DND-41 (cell line): Measurements from ENCODE around the gene THSD4.

Source experiments
- ATAC-seq: fragments of 200-7000 bp; cut with Tn5 transposase; 3 replicates; pipeline ENCODE4 v1.9.1; 2021; ENCODE audit warnings: low read depth; ENCODE audit not compliant: insufficient read depth
- DNase-seq: peaks from one replicate; pipeline ENCODE4 v3.0.0-alpha.2; 2020
- H2AFZ ChIP-seq: 2 replicates; pipeline ENCODE4 v1.6.0; 2012; ENCODE audit warnings: low read depth, low read length
- H3K27ac ChIP-seq: 2 replicates; pipeline ENCODE4 v1.5.1; 2012; ENCODE audit warnings: low read length, inconsistent platforms
- H3K27me3 ChIP-seq: fragments of 200-600 bp; sonication (generic); 2 replicates; pipeline ENCODE4 v1.6.0; 2012; ENCODE audit warnings: low read length, mild to moderate bottlenecking, inconsistent platforms; ENCODE audit not compliant: insufficient read depth, poor library complexity
- H3K36me3 ChIP-seq: 2 replicates; pipeline ENCODE4 v1.5.1; 2012; ENCODE audit warnings: low read length, inconsistent platforms; ENCODE audit not compliant: insufficient read depth
- H3K4me1 ChIP-seq: 2 replicates; pipeline ENCODE4 v1.5.1; 2012; ENCODE audit warnings: mild to moderate bottlenecking, low read length; ENCODE audit not compliant: insufficient read depth
- H3K4me2 ChIP-seq: 2 replicates; pipeline ENCODE4 v1.6.0; 2012; ENCODE audit warnings: mild to moderate bottlenecking, moderate library complexity, low read length, inconsistent platforms; ENCODE audit not compliant: insufficient read depth
- H3K4me3 ChIP-seq, 2 experiments: fragments of 200-600 bp in 1 of 2; shearing (Covaris generic) in 1 of 2; 2 replicates each; pipeline ENCODE4 v1.5.1; 2012 to 2016; ENCODE audit warnings: inconsistent platforms in 2 of 2, low read length in 2 of 2, mild to moderate bottlenecking in 2 of 2, low read depth in 1 of 2, moderate library complexity in 1 of 2
- H3K79me2 ChIP-seq: 2 replicates; pipeline ENCODE4 v1.6.0; 2012; ENCODE audit warnings: low read length, inconsistent platforms; ENCODE audit not compliant: insufficient read depth
- H3K9ac ChIP-seq: 2 replicates; pipeline ENCODE4 v1.6.0; 2012; ENCODE audit warnings: low read depth, mild to moderate bottlenecking, inconsistent platforms, low read length, moderate library complexity
- H3K9me3 ChIP-seq: 2 replicates; pipeline ENCODE4 v1.5.1; 2012; ENCODE audit warnings: low read length, moderate library complexity, mild to moderate bottlenecking, inconsistent platforms; ENCODE audit not compliant: insufficient read depth, severe bottlenecking
- H4K20me1 ChIP-seq: 2 replicates; pipeline ENCODE4 v1.6.0; 2012; ENCODE audit warnings: low read length; ENCODE audit not compliant: insufficient read depth
- EZH2 ChIP-seq: IDR thresholded peaks from 3 replicates; pipeline ENCODE4 v1.6.1; 2012; ENCODE audit warnings: borderline replicate concordance, low read depth, mild to moderate bottlenecking, moderate library complexity, low read length, inconsistent platforms; ENCODE audit not compliant: severe bottlenecking
- TF ChIP-seq, protein P1 (sequence below): IDR thresholded peaks from 2 replicates; pipeline ENCODE4 v1.5.1; 2012; ENCODE audit warnings: borderline replicate concordance, low read length, moderate library complexity, mild to moderate bottlenecking; ENCODE audit not compliant: poor library complexity, severe bottlenecking; ENCODE audit errors: extremely low read depth

Gene THSD4

DNA sequence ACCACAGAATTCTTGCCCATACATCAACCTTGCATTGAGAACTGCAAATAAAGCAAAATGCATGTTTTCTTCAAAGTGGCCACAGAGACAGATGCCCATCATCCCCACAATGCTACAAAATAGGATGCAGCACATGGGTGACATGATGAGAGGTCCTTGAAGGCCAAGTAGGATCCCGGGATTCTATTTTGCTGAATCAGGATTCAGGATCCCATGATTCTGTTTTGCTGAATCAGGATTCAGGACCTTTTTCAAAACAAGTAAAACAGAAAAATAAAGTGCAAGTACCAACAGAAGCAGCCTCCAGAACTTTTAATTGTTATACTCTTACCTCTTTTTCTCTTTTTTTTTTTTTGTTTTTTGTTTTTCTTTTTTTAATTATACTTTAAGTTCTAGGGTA, 453.0 kb downstream of the THSD4 start:
- Histone ChIP-seq H4K20me1 (no peaks in the 10 kb centered on the region), H3K9me3 (no peaks in the 10 kb centered on the region), H3K27me3 (peaks cover 4% of the 10 kb centered on the region), H3K27ac (no peak overlapping the region), H3K9ac (no peak overlapping the region), H3K79me2 (no peaks in the 10 kb centered on the region), H2AFZ (no peak overlapping the region), H3K4me2 (no peak overlapping the region), H3K4me3 (no peak overlapping the region), H3K36me3 (no peaks in the 10 kb centered on the region), H3K4me1 (no peaks in the 10 kb centered on the region)
- ATAC-seq: no peak
- DNase-seq: no peak
- TF ChIP-seq EZH2: no peak
- TF ChIP-seq, protein P1, sequence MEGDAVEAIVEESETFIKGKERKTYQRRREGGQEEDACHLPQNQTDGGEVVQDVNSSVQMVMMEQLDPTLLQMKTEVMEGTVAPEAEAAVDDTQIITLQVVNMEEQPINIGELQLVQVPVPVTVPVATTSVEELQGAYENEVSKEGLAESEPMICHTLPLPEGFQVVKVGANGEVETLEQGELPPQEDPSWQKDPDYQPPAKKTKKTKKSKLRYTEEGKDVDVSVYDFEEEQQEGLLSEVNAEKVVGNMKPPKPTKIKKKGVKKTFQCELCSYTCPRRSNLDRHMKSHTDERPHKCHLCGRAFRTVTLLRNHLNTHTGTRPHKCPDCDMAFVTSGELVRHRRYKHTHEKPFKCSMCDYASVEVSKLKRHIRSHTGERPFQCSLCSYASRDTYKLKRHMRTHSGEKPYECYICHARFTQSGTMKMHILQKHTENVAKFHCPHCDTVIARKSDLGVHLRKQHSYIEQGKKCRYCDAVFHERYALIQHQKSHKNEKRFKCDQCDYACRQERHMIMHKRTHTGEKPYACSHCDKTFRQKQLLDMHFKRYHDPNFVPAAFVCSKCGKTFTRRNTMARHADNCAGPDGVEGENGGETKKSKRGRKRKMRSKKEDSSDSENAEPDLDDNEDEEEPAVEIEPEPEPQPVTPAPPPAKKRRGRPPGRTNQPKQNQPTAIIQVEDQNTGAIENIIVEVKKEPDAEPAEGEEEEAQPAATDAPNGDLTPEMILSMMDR: no peak

DNA sequence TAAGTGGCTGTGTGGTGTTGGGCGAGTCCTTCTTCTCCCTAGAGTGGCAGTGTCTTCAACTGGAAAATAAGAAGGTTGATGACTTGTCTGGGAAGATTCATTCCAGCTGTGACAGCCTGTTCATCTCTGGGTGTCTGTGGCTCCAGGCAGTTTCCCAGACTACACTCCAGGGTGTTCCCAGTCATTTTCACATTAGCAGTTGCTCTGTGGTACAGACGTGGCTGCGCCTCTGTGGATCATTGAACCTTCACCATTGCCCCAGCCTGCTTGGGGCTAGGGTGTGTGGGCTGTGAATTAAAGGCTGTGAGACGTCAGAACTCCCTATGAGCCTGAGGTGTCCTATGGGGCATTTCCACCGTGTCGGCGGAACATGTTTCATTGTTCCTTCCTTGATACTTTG, 455.5 kb downstream of the THSD4 start:
- Histone ChIP-seq H4K20me1 (no peaks in the 10 kb centered on the region), H3K79me2 (no peaks in the 10 kb centered on the region), H3K4me2 (no peak overlapping the region), H3K27ac (no peak overlapping the region), H3K4me1 (no peaks in the 10 kb centered on the region), H3K4me3 (no peak overlapping the region), H3K27me3 (peaks cover 4% of the 10 kb centered on the region), H3K36me3 (no peaks in the 10 kb centered on the region), H3K9ac (no peak overlapping the region), H3K9me3 (no peaks in the 10 kb centered on the region), H2AFZ (no peak overlapping the region)
- no peak for DNase-seq
- TF ChIP-seq, protein P1: no peak
- TF ChIP-seq EZH2: no peak
- ATAC-seq: no peak

DNA sequence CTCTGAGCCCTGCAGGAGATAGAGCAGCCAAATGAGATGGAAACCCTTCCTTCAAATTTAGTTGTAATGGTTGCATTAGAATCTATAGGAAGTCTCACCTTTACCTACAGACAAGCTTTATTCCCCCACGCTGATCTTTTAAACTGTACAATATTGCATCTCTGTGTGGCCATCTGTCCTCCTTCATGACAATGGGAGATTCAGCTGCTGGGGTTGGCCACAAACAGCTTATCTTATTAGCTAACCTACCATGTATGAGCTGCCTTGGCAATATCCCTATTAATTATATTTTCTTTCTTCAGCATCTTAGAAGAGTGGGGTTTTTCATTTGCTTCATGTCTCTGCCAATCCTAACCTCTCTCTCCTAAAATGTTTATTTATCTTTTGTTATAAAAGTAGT, 456.4 kb downstream of the THSD4 start:
- H3K9ac ChIP-seq: no peak overlapping the region
- H3K4me3 ChIP-seq: no peak overlapping the region
- no peak overlapping the region for H3K27ac ChIP-seq
- TF ChIP-seq EZH2: no peak
- TF ChIP-seq, protein P1: no peak
- no peak overlapping the region for H2AFZ ChIP-seq
- no peak overlapping the region for H3K4me2 ChIP-seq
- no peaks in the 10 kb centered on the region for H3K4me1 ChIP-seq
- H3K27me3 ChIP-seq: peaks cover 4% of the 10 kb centered on the region
- H3K79me2 ChIP-seq: no peaks in the 10 kb centered on the region
- DNase-seq (no peak), ATAC-seq (no peak)
- H4K20me1 ChIP-seq: no peaks in the 10 kb centered on the region
- H3K36me3 ChIP-seq: no peaks in the 10 kb centered on the region
- H3K9me3 ChIP-seq: no peaks in the 10 kb centered on the region

DNA sequence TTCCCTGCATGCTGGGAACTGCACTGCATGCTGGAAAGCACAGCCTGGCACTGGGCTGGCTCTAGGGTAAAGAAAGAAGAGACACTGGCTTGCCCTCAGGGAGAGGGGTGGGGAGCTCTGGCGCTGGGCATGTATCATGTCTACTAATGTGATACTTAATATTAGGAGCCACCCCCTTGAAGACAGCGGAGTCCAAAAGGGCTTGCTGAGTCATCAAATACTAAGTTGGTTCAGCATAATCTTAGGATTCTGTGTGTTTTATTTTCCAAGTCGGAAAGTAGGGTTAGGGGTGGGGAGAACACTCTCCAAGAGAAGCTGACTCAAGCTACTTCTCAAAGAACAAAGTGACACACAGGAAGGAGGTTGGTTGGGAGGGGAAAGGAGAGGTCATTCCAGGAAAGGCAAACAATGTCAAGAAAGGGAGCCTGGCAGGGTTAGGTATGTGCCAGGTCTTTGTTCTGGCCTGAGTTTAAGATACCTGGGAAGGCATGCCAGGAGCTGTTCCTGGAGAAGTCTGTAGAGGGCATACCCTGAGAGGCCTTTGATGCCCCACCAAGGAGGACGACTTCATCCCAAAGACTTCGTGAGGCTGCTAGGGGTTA, 457.3 kb downstream of the THSD4 start:
- H3K27ac ChIP-seq: no peak overlapping the region
- H3K4me2 ChIP-seq: no peak overlapping the region
- H3K9ac ChIP-seq: no peak overlapping the region
- no peaks in the 10 kb centered on the region for H3K4me1 ChIP-seq
- TF ChIP-seq EZH2: no peak
- TF ChIP-seq, protein P1: no peak
- peaks cover 4% of the 10 kb centered on the region for H3K27me3 ChIP-seq
- no peaks in the 10 kb centered on the region for H4K20me1 ChIP-seq
- H3K9me3 ChIP-seq: no peaks in the 10 kb centered on the region
- no peak for DNase-seq
- no peaks in the 10 kb centered on the region for H3K36me3 ChIP-seq
- H2AFZ ChIP-seq: no peak overlapping the region
- ATAC-seq: no peak
- H3K79me2 ChIP-seq: no peaks in the 10 kb centered on the region
- H3K4me3 ChIP-seq: no peak overlapping the region
